Daoy (cell line): ENCODE results near the gene VASH1. TPM values are rescaled to one million over a fixed set of nuclear protein-coding genes. Genes with fewer than 3 reads are reported as not detected.
"Not testable (repeated sequence)": the region's sequence is repeated elsewhere in the genome, so short reads cannot be mapped to it uniquely, and the experiment has no call there.

Experiments used
- DNase-seq: peaks from one replicate; pipeline ENCODE4 v3.0.0-alpha.2; 2015; ENCODE audit warnings: low read depth
- total RNA-seq: library from RNA; depleted of rRNA; stranded (reverse); fragments of >200 nt; shearing (Covaris generic); gene quantifications from 2 replicates; pipeline ENCODE4 v1.2.3, GENCODE V29; 2014; rRNA removed

The VASH1 gene
- total RNA-seq = 2.7 and 2.9 TPM in 2 replicates

- DNase-seq = peak; percentile 86
Measured at GRCh38 chr14:76761136-76761959, at the start of gene VASH1. VASH1 (plus strand) TSS chr14:76761468; CDS start chr14:76762822, 1,354 bp downstream.

- DNase-seq = no peak
Measured at GRCh38 chr14:76713121-76713520, 48.1 kb upstream of the VASH1 start.

- no peak for DNase-seq
Measured at GRCh38 chr14:76714470-76714869, 46.8 kb upstream of the VASH1 start.

- no peak for DNase-seq
Measured at GRCh38 chr14:76715101-76715500, 46.2 kb upstream of the VASH1 start.

GRCh38 chr14:76715511-76716081 is 45.7 kb upstream of the VASH1 start:
- no peak for DNase-seq

- no peak for DNase-seq
Measured at GRCh38 chr14:76716285-76716684, 45.0 kb upstream of the VASH1 start.

GRCh38 chr14:76717508-76718290 is 43.6 kb upstream of the VASH1 start:
- DNase-seq = no peak

- no peak for DNase-seq
Measured at GRCh38 chr14:76718306-76719040, 42.8 kb upstream of the VASH1 start.

- DNase-seq = no peak
Measured at GRCh38 chr14:76719666-76720065, 41.6 kb upstream of the VASH1 start.

GRCh38 chr14:76720382-76720813 is 40.9 kb upstream of the VASH1 start:
- DNase-seq = peak; percentile 63

GRCh38 chr14:76721506-76721905 is 39.8 kb upstream of the VASH1 start:
- DNase-seq = not testable (repeated sequence)

GRCh38 chr14:76724651-76725550 is 36.4 kb upstream of the VASH1 start:
- no peak for DNase-seq

GRCh38 chr14:76726551-76726970 is 34.7 kb upstream of the VASH1 start:
- DNase-seq = no peak

GRCh38 chr14:76727384-76727783 is 33.9 kb upstream of the VASH1 start:
- no peak for DNase-seq

- DNase-seq = no peak
Measured at GRCh38 chr14:76727901-76728300, 33.4 kb upstream of the VASH1 start.

GRCh38 chr14:76729258-76729657 is 32.0 kb upstream of the VASH1 start:
- no peak for DNase-seq

- no peak for DNase-seq
Measured at GRCh38 chr14:76729953-76730505, 31.2 kb upstream of the VASH1 start.

GRCh38 chr14:76734501-76734900 is 26.8 kb upstream of the VASH1 start:
- DNase-seq = not testable (repeated sequence)

- no peak for DNase-seq
Measured at GRCh38 chr14:76736514-76736913, 24.8 kb upstream of the VASH1 start.

GRCh38 chr14:76741074-76741473 is 20.2 kb upstream of the VASH1 start:
- DNase-seq = no peak
